Activated T-cell treated with anti-CD3 and anti-CD28 coated beads, Interleukin-2, amount 50 U/mL, for 1 hour (primary cell): ENCODE measurements around the gene TEX44.
A peak's percentile ranks its signal among the peaks of the same experiment; 100 is the strongest.
"Not testable (repeated sequence)": the region's sequence is repeated elsewhere in the genome, so short reads cannot be mapped to it uniquely, and the experiment has no call there.

ENCODE experiments used
- DNase-seq: peaks from one replicate; pipeline ENCODE4 v3.0.0-alpha.2; 2020

The TEX44 gene

DNA sequence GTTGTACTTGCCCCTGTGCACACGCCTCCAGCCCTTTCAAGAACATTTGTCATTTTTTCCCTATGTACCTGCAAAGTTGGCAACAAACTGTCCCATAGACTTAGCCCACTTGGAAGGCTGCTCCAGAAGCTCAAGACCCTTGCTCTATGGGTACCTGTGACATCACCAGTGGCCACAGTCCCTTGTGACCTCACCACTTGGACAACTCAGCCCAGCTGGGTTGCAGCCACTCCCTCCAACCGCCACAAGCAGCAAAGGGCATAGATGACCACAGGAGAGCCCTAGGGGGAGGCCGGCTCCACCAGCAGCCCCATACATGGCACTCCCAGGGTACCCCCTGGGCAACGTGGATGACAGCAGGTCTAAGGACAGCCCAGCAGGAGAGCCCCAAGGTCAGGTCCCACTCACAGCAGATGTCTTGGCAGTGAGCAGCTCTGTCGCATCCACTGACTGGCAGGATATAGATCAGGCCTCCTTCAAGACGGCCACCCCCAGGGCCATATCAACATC lies at the start of gene TEX44:
Gene TEX44 (plus strand): TSS at position 229 of the 510 bp plus-strand sequence. CDS start 88 bp downstream, at position 317.
- no peak for DNase-seq

DNA sequence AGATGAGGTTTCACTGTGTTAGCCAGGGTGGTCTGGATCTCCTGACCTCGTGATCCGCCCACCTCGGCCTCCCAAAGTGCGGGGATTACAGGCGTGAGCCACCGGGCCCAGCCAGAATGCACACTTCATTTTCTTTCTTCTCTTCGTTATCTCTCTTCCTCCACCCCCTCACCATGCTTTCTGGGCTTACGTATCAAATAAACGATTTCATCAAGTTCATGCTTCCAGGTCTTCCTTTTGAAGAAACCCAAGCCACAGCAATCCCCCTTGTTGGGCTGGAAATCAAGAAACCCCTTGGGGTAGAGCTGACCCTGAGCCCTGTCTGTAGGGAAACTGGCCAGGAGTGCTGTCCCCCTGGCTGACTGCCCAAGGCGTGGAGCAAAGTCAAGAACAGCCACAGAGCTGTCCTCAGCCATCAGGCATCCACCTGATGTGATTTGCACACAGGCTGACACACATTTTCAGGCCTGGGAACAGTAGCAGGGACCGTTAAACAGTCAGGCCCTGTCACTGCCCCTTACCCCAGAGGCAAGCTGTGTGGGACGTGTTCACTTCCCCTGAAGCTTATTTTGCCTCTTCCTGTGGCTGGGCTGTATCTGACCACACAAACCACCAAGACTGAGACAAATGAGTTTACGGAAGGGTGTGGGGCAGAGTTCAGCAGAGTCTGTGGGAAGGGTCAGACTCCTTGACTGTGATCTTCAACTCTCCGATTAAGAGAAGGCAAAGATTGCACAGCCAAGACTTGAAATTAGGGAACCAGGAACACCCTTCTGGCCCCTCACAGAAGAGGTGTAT lies 47.4 kb upstream of the TEX44 start:
- DNase-seq = peak; percentile 38

DNA sequence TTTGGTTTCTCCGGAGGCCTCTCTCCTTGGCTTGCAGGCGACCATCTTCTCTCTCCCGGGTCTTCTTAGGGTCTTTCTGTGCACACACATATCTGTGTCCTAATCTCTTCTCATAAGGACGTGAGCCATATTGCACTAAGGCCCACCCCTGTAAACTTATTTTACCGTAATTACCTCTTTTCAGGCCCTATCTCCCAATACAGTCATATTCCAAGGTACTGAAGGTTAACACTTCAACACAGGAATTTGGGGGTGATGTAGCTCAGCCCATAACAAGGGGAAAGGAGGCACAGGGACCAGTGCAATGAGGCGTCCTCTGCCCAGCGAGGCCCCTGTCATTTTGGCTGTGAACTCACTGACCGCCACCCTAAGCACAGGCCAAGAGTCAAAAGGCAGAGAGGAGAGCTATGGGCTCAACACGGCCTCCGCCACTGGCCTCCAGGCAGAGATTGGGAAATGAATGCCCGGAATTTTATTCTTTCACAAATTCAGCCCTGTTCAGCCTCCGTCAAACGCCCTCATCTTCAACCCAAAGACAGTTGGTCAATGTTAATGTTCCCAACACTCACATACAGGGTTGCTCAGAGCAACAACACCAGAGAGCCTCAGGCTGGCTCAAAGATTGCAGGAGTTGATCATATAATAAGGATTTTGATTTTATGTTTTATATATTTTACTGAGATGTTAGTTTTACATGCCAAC lies 46.5 kb upstream of the TEX44 start:
- DNase-seq = no peak

DNA sequence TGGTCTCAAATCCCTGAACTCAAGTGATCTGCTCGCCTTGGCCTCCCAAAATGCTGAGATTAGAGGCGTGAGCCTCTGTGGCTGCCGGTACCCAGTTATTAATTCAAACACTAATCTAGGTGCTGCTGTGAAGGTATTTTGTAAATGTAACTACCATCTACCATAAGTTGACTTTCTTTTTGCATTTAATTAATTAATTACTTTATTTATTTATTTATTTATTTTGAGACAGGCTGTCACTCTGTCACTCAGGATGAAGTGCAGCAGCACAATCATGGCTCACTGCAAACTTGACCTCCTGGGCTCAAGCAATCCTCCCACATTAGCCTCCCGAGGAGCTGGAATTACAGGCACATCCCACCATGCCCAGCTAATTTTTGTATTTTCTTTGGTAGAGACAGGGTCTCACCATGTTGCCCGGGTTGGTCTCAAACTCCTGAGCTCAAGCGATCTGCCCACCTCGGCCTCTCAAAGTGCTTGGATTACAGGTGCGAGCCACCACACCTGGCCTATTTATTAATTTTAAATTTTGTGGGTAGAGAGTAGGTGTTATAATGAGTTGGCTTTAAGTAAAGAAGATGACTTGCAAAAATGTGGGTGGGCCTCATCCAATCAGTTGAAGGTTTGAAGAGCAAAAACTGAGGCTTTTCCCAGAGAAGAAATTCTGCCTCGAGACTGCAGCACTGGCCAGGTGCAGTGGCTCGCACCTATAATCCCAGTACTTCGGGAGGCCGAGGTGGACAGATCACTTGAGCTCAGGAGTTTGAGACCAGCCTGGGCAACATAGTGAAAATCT lies 45.2 kb upstream of the TEX44 start:
- DNase-seq = no peak

DNA sequence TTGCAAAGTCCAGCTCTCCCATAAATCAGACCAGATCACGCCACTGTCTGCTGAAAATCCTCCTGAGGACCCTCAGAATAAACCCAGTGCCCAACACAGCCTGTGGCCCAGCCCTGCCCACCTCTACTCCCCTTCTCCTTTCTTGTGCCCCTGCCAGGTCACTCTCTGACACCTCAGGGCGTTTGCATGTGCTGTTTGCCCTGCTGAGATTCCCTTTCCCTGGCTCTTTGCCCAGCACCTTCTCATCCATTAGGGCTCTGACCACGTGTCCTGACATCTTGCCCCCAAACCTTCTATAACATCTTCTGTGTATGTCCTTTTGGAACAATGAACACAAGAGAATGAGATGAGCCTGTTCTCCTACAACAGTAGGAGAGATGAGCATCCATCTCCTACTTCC lies 43.9 kb upstream of the TEX44 start:
- DNase-seq = no peak

DNA sequence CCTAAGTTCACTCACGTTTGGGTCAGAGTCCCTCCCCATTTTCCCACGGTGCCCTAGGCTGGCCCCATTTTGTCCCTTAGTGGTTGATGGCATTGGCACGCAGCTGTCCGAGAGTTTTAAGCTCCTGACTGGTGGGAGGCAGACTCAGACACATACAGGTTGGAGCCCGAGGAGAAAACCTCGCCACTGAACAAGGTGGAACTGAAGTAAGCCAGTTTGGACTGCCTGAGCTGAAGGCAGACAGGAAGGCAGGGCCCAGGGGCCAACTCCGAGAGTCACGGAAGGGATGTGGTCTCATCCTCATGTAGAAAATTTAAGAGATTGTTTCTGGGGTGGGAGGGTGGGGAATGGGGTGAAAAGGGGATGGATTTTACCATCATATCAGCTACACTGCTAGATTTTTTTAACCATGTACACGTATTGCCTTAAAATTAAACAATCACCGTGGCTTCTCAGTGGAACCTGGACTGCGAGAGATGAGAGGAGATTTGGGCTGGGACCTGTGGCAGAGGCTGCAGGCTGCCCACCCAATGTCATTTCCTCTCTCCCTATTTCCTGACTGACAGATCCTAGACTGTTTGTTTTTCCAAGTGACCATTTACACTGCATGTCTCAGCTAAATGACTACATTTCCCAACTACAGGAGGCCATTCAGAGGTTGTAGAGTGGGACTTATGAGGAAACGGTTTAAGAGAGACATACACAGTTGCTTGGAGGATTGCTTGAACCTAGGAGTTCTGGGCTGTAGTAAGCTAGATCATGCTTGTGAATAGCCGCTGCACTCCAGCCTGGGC lies 43.0 kb upstream of the TEX44 start:
- no peak for DNase-seq

DNA sequence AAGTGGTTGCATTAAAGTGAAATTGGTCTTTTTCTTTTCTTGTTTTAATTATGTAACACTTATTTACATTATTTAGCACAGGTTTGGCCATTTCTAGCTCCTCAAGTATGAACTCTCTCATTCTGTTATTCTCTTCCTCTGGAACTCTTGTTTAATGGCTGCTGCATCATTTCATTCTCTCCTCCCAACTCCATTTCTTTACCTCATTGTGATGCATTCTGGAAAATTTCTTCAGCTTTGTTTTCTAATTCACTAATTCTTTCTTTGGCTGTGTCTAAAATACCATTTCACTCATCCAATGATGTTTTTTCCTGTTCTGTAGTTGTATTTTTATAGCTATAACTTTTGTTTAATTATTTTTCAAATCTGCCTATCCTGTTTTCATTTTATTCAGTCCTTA lies 39.9 kb upstream of the TEX44 start:
- no peak for DNase-seq

DNA sequence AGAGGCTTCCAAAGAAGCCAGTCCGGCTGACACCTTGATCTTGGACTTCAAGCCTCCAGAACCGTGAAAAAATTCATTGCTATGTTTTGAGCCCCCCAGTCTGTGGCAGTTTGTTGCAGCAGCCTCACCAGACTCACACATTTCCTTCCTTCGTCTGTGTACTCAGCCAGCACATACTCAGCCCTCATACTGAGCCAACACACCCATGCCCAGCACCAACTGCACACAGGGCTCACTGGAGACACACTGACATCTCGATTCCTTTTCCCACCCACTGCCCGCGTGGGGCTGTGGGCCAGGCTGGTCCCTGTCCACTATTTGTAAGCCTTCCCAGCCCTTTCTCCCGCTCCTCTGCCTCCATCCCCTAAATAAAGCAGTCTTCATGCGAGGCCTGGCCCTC lies 38.3 kb upstream of the TEX44 start:
- no peak for DNase-seq

DNA sequence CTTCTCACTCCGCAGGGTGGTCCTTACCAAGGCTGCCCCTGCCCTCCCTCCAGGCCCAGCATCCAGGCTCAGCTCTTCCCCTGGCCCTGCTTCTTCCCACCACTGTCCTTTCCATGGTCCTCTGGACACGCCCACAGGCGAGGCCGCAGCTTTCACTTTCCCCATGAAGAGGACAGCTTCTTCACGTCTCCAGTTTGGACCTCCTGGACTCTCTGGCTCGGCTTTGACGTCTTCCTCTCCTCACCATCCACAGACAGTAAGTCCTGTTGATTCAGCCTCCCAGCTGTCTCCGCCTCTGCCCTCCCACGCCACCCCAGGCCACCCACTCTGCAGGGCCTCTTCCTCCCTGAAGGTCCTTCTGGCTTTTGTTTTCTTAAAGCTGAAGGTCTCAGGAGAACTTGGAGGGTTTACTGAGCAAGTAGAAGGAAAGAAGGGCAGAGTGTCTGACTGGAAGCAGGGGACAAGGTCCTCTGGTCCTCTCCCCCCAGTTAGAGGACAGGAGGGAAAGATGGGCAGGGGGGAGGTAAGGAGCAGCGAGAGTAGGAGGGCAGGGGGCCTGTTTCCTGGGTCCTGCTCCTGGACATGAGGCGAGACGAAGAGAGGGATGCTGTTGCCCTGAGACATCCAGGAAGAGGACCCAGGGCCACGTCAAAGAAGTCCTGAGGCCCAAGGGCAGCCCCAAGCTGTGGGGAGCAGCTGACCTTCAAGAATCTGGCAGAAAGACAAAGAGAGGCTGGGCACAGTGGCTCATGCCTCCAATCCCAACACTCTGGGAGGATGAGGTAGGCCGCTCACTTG lies 37.7 kb upstream of the TEX44 start:
- no peak for DNase-seq

DNA sequence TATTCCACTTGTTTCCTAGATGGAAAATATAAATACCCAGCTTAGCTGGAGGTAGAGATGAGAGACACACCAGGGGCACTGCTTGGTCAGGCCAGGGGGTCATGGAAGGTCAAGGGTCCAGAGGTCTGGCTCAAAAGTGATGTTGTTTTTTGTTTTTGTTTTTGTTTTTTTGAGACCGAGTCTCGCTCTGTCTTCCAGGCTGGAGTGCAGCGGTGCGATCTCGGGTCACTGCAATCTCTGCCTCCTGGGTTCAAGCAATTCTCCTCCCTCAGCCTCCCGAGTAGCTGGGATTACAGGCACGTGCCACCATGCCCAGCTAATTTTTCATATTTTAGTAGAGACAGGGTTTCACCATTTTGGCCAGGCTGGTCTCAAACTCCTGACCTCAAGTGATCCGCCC lies 36.2 kb upstream of the TEX44 start:
- DNase-seq = not testable (repeated sequence)

DNA sequence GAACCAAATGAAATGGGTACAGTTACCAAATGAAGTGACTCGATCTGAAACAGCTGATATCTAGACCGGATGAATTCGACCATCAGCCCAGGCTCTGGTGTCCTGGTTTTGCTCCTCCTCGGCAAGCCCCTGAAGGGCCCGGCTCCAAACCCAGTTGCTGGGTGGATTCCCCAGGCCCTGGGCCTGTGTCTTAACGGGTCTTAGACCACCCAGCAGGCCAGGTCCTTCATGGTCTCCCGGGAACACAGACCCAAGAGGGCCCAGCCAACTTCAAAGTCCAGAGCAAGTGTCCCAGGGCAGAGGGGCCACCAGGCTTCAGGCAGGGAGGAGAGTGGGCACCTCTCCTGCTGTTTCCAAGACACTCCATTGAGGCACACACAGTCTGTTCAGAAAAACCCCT lies 35.7 kb upstream of the TEX44 start:
- no peak for DNase-seq

DNA sequence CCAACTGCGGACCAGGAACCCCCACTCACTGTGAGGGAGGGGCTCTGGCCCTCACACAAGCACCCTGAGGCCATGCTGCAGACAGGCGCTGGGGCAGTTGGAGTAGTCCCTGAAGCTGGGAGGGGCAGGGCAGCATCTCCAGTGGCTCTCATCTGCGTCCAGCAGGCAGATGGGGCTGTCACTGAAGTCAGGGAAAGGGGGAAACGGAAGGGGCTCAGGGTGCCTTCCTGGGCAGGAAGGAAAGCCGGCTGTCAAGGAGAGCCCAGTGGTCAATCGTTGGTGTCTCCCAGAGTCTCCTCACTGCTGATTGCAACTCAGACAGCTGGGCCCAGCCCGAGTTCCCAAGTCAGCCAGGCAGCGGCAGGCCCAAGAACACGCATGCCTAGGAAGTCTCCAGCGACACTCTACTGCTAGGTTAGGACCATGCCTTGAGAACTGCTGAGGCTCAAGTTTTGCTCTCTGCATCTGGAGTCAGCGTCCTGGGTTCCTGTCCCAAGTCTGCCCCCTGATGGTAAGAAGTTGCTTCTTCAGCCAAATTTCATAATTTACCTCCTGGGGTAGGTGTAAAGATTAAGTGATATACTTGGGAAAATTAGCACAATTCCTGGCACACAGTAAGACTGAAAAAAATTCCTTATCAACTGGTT lies 35.0 kb upstream of the TEX44 start:
- DNase-seq = peak; percentile 48

DNA sequence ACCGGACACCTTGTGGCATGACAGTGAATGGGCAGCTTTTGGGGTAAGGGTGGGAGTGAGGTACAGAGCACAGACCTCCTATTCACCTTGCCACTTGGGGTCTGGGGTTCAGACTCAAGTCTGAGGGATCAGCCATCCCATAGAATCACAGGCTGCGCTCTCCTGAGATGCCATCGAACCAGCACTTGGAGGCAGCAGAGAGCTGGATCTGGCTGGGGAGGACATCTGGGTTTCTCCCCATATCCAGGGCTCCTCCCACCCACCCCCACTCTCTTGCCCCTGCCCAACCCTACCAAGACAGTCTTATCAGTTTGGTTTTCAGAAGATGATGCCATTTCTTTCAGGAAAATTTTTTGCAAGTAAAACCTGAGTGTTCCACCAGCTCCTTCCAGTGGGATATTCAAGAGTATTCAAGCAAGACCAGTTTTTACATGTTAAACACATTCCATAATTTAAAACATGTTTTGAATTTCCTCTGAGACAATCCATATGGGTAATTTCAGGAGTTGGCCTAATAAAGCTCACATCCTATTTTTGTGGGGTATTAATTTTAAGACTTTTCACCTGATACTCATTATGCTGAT lies 29.2 kb upstream of the TEX44 start:
- DNase-seq = no peak

DNA sequence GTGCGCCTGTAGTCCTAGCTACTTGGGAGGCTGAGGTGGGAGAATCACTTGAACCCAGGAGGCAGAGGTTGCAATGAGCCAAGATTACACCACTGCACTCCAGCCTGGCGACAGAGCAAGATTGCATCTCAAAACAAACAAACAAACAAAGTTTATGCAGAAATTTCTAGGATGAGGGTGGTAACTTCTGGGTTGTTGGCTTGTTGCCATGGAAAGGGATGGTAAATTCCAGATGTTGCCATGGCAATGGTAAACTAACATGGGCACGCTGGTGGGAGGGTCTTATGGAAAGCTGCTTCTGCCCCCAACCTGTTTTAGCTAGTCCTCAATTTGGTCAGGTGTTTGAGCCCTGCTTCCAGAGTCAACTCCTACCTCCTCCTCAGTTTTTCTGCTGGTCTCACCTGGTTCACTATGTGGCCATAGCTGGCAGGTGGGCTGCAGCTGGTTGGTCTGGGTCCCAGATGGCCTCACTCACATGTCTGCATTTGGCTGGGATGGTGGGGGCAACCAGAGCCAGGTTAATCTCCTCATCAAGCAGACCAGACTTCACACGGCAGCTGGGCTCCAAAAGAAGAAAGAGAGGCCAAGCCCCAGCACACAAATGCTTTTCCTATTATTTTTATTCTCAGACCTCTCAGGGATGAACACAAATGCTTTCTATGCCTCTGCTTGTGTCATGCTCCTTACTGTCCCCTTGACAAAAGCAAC lies 26.6 kb upstream of the TEX44 start:
- DNase-seq = no peak

DNA sequence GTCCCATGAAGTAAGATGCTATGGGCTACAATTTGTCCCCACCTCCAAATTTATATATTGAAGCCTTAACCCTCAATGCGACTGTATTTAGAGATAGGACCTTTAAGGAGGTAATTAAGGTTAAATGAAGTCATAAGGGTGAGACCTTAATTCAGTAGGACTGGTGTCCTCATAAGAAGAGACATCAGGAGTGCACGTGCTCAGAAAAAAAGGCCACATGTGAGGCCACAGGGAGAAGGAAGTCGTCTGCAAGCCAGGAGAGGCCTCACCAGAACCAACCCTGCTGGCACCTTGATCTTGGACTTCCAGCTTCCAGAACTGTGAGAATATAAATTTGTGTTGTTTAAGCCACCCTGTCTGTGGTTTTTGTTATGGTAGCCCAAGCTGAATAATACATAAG lies 25.5 kb upstream of the TEX44 start:
- DNase-seq = no peak

DNA sequence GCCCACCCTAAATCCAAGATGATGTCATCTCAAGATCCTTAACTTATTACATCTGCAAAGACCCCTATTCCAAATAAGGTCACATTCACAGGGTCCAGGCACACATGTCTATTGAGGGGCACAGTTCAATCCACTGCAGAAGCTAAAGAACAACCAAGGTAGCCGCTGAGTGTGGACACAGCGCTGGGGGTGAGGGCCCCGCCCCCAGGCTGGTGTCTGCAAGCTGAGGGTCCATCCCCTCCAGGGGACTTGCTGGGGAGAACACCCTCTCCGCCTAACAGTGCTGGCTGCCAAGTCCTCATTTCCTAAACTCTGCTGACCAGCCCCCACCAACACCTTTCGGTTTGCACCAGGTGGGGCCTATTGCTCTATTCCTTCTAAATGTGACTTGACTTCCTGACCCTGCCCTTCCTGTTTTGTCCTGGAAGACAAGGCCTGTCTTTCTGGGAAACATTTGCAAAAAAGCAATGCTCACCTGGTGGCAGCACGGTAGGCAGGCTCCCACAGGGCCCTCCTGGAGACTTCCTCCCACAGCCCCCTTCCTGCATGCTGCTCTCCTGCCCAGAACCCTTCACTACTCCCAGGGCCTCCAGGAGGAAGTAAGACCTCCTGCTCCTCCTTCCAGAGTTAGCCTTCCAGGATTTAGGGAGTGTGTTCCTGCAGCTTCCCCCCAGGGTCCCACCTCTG lies 24.4 kb upstream of the TEX44 start:
- DNase-seq = no peak

DNA sequence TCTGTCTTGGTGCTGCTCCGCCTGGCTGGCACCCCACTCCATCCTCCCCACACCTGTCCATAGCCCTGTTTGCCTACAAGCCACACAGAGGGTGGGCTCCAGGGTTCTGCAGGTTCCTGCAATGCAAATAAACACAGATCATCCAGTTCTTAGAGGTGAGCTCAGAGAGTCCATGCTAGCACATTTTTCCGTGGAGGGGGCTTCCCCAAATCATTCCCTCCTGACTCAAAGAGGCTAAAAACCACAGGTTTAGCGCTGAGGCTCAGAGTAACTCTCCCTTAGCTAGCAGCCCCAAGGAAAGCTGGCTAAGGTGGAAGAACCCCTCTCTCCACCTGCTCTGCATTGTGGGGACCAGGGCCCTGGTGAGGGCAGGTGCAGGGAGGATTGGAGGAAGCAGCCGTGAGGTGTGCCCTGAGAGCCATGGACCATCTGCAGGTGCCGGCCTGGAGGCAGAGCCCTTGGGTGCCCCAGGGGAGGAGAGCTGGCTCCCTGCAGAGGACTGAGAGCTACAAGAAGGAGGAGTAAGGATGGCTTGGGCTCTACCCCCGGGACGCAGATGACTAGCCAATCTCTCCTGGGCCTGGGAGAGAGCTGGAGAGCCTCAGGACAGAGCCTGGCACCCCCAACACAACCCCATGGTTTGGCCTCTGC lies 23.8 kb upstream of the TEX44 start:
- no peak for DNase-seq

DNA sequence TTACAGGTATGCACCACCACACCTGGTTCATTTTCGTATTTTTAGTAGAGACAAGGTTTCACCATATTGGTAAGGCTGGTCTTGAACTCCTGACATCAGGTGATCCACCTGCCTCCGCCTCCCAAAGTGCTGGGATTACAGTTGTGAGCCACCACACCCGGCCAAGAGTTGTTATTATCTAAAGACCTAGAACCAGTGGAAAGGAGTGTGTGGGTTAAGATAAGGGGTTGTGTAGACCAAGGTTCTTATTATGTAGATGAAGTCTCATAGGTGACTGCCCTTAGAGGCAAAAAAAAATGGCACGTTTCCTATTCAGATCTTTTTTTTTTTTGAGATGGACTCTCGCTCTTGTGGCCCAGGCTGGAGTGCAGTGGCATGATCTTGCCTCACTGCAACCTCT lies 21.7 kb upstream of the TEX44 start:
- not testable (repeated sequence) for DNase-seq

DNA sequence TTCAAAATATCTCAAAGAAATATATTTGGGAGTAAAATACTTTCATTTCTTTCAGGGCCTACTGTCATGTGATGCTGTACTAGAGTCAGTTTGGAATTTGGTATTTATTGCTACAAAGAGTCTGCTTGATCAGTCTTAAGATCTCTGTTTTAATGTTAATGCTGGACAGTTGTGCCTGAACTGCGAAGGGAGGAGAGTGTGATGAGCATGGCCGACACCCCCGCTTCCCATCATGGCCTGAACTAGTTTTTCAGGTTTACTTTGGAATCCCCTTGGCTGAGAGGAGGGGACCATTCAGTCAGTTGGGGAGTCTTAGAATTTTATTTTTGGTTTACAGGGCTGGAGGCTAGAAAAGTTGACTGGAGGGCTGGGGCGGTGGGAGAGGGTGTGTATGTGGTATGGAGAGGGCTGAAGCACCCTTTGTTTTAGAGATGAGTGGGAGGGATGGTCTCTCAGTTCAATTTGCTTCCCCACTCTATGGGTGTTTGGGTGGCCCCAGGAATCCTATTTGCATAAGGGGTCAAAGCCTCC lies 20.9 kb upstream of the TEX44 start:
- no peak for DNase-seq
